DND-41 (cell line): ENCODE measurements around the gene FERD3L.

Experiments used
- ATAC-seq: fragments of 200-7000 bp; cut with Tn5 transposase; 3 replicates; pipeline ENCODE4 v1.9.1; 2021; ENCODE audit warnings: low read depth; ENCODE audit not compliant: insufficient read depth
- DNase-seq: peaks from one replicate; pipeline ENCODE4 v3.0.0-alpha.2; 2020
- H2AFZ ChIP-seq: 2 replicates; pipeline ENCODE4 v1.6.0; 2012; ENCODE audit warnings: low read depth, low read length
- H3K27ac ChIP-seq: 2 replicates; pipeline ENCODE4 v1.5.1; 2012; ENCODE audit warnings: low read length, inconsistent platforms
- H3K27me3 ChIP-seq: fragments of 200-600 bp; sonication (generic); 2 replicates; pipeline ENCODE4 v1.6.0; 2012; ENCODE audit warnings: low read length, mild to moderate bottlenecking, inconsistent platforms; ENCODE audit not compliant: insufficient read depth, poor library complexity
- H3K36me3 ChIP-seq: 2 replicates; pipeline ENCODE4 v1.5.1; 2012; ENCODE audit warnings: low read length, inconsistent platforms; ENCODE audit not compliant: insufficient read depth
- H3K4me1 ChIP-seq: 2 replicates; pipeline ENCODE4 v1.5.1; 2012; ENCODE audit warnings: mild to moderate bottlenecking, low read length; ENCODE audit not compliant: insufficient read depth
- H3K4me2 ChIP-seq: 2 replicates; pipeline ENCODE4 v1.6.0; 2012; ENCODE audit warnings: mild to moderate bottlenecking, moderate library complexity, low read length, inconsistent platforms; ENCODE audit not compliant: insufficient read depth
- H3K4me3 ChIP-seq, 2 experiments: fragments of 200-600 bp in 1 of 2; shearing (Covaris generic) in 1 of 2; 2 replicates each; pipeline ENCODE4 v1.5.1; 2012 to 2016; ENCODE audit warnings: inconsistent platforms in 2 of 2, low read length in 2 of 2, mild to moderate bottlenecking in 2 of 2, low read depth in 1 of 2, moderate library complexity in 1 of 2
- H3K79me2 ChIP-seq: 2 replicates; pipeline ENCODE4 v1.6.0; 2012; ENCODE audit warnings: low read length, inconsistent platforms; ENCODE audit not compliant: insufficient read depth
- H3K9ac ChIP-seq: 2 replicates; pipeline ENCODE4 v1.6.0; 2012; ENCODE audit warnings: low read depth, mild to moderate bottlenecking, inconsistent platforms, low read length, moderate library complexity
- H3K9me3 ChIP-seq: 2 replicates; pipeline ENCODE4 v1.5.1; 2012; ENCODE audit warnings: low read length, moderate library complexity, mild to moderate bottlenecking, inconsistent platforms; ENCODE audit not compliant: insufficient read depth, severe bottlenecking
- H4K20me1 ChIP-seq: 2 replicates; pipeline ENCODE4 v1.6.0; 2012; ENCODE audit warnings: low read length; ENCODE audit not compliant: insufficient read depth
- CTCF ChIP-seq: IDR thresholded peaks from 2 replicates; pipeline ENCODE4 v1.5.1; 2012; ENCODE audit warnings: borderline replicate concordance, low read length, moderate library complexity, mild to moderate bottlenecking; ENCODE audit not compliant: poor library complexity, severe bottlenecking; ENCODE audit errors: extremely low read depth
- EZH2 ChIP-seq: IDR thresholded peaks from 3 replicates; pipeline ENCODE4 v1.6.1; 2012; ENCODE audit warnings: borderline replicate concordance, low read depth, mild to moderate bottlenecking, moderate library complexity, low read length, inconsistent platforms; ENCODE audit not compliant: severe bottlenecking

Gene FERD3L

GRCh38 chr7:19113002-19113350 lies 32.2 kb downstream of the FERD3L start:
- Histone ChIP-seq H3K4me2 (no peak overlapping the region), H3K9ac (no peak overlapping the region), H3K27ac (no peak overlapping the region), H3K79me2 (no peaks in the 10 kb centered on the region), H3K4me3 (no peak overlapping the region), H3K9me3 (peaks cover 6% of the 10 kb centered on the region), H3K36me3 (no peaks in the 10 kb centered on the region), H2AFZ (no peak overlapping the region), H3K4me1 (no peaks in the 10 kb centered on the region), H3K27me3 (no peaks in the 10 kb centered on the region), H4K20me1 (no peaks in the 10 kb centered on the region)
- ATAC-seq (no peak), DNase-seq (no peak)
- TF ChIP-seq EZH2: no peak
- TF ChIP-seq CTCF: no peak

GRCh38 chr7:19112274-19113001 lies 32.8 kb downstream of the FERD3L start:
- H3K79me2 ChIP-seq: no peaks in the 10 kb centered on the region
- H3K4me2 ChIP-seq: no peak overlapping the region
- H3K9ac ChIP-seq: no peak overlapping the region
- no peak overlapping the region for H2AFZ ChIP-seq
- H3K9me3 ChIP-seq: peaks cover 6% of the 10 kb centered on the region
- H3K4me3 ChIP-seq: no peak overlapping the region
- no peaks in the 10 kb centered on the region for H4K20me1 ChIP-seq
- ATAC-seq: no peak
- DNase-seq: no peak
- TF ChIP-seq CTCF (no peak), EZH2 (no peak)
- no peak overlapping the region for H3K27ac ChIP-seq
- H3K27me3 ChIP-seq: no peaks in the 10 kb centered on the region
- no peaks in the 10 kb centered on the region for H3K4me1 ChIP-seq
- H3K36me3 ChIP-seq: no peaks in the 10 kb centered on the region

- Histone ChIP-seq H3K27ac (no peak overlapping the region), H4K20me1 (no peaks in the 10 kb centered on the region), H3K79me2 (no peaks in the 10 kb centered on the region), H3K4me1 (no peaks in the 10 kb centered on the region), H3K36me3 (no peaks in the 10 kb centered on the region), H3K27me3 (no peaks in the 10 kb centered on the region), H3K4me3 (no peak overlapping the region), H3K9ac (no peak overlapping the region), H3K9me3 (peaks cover 5% of the 10 kb centered on the region), H3K4me2 (no peak overlapping the region), H2AFZ (no peak overlapping the region)
- ATAC-seq (no peak), DNase-seq (no peak)
- no peak for TF ChIP-seq EZH2
- TF ChIP-seq CTCF: no peak
Observed at GRCh38 chr7:19111474-19112273, 33.5 kb downstream of the FERD3L start.
